NOMO-1 treated with DMSO at 0.1 percent for 48 hours (cell line): ENCODE measurements around the gene NECTIN1.
A peak's percentile ranks its signal among the peaks of the same experiment; 100 is the strongest.
"Not testable (repeated sequence)": the region's sequence is repeated elsewhere in the genome, so short reads cannot be mapped to it uniquely, and the experiment has no call there.

Source experiments
- DNase-seq: peaks from one replicate; lab custom pipeline; 2025; ENCODE audit not compliant: unreplicated experiment; lab: John Stamatoyannopoulos, UW

The NECTIN1 gene

GRCh38 chr11:119623682-119624081, 105.3 kb downstream of the NECTIN1 start:
- no peak for DNase-seq

GRCh38 chr11:119622454-119623143, 106.4 kb downstream of the NECTIN1 start:
- no peak for DNase-seq

GRCh38 chr11:119619665-119620064, 109.3 kb downstream of the NECTIN1 start:
- no peak for DNase-seq

GRCh38 chr11:119618208-119618909, 110.6 kb downstream of the NECTIN1 start:
- DNase-seq = peak; percentile 53

- DNase-seq = no peak
Measured at GRCh38 chr11:119617340-119617713, 111.7 kb downstream of the NECTIN1 start.

- DNase-seq = no peak
Measured at GRCh38 chr11:119616586-119617339, 112.2 kb downstream of the NECTIN1 start.

- DNase-seq = no peak
Measured at GRCh38 chr11:119615882-119616196, 113.2 kb downstream of the NECTIN1 start.

- DNase-seq = peak; percentile 74
Measured at GRCh38 chr11:119615003-119615881, 113.8 kb downstream of the NECTIN1 start.

- no peak for DNase-seq
Measured at GRCh38 chr11:119614222-119615002, 114.6 kb downstream of the NECTIN1 start.

GRCh38 chr11:119612814-119613213, 116.2 kb downstream of the NECTIN1 start:
- DNase-seq = no peak

- no peak for DNase-seq
Measured at GRCh38 chr11:119610836-119611426, 118.1 kb downstream of the NECTIN1 start.

GRCh38 chr11:119608781-119609180, 120.2 kb downstream of the NECTIN1 start:
- no peak for DNase-seq

- no peak for DNase-seq
Measured at GRCh38 chr11:119608201-119608600, 120.8 kb downstream of the NECTIN1 start.

GRCh38 chr11:119607726-119608125, 121.3 kb downstream of the NECTIN1 start:
- no peak for DNase-seq

GRCh38 chr11:119605137-119605665, 123.8 kb downstream of the NECTIN1 start:
- DNase-seq = no peak

GRCh38 chr11:119602745-119603373, 126.1 kb downstream of the NECTIN1 start:
- no peak for DNase-seq

- DNase-seq = peak; percentile 6
Measured at GRCh38 chr11:119599864-119600541, 129.0 kb downstream of the NECTIN1 start.

GRCh38 chr11:119595941-119596340, 133.1 kb downstream of the NECTIN1 start:
- not testable (repeated sequence) for DNase-seq
